ENCODE measurements around the gene CNPY3.
"Not testable (repeated sequence)": the region's sequence is repeated elsewhere in the genome, so short reads cannot be mapped to it uniquely, and the experiment has no call there.

Gene CNPY3

GRCh38 chr6:42901538-42901957, 27.7 kb upstream of the CNPY3 start:
- no peak overlapping the region for H3K27ac ChIP-seq (ENCODE audit: low read depth, low read length, poor library complexity, severe bottlenecking)
- H3K79me2 ChIP-seq (ENCODE audit: insufficient read depth, low read length), result no peaks in the 10 kb centered on the region
- no peak overlapping the region for H2AFZ ChIP-seq (ENCODE audit: low read length)
- H3K36me3 ChIP-seq (ENCODE audit: insufficient read depth, low read length), result no peaks in the 10 kb centered on the region
- H3K4me1 ChIP-seq (ENCODE audit: insufficient read depth, low read length, severe bottlenecking), result peaks cover 21% of the 10 kb centered on the region
- H3F3A ChIP-seq (ENCODE audit: insufficient read depth, low read length), result no peaks in the 10 kb centered on the region
- H3K9me3 ChIP-seq (ENCODE audit: low read length), result no peaks in the 10 kb centered on the region
- no peak overlapping the region for H3K4me2 ChIP-seq (ENCODE audit: low read length)
- no peaks in the 10 kb centered on the region for H4K20me1 ChIP-seq (ENCODE audit: insufficient read depth, low read length)
- no peak overlapping the region for H3K4me3 ChIP-seq (ENCODE audit: low read depth, low read length, poor library complexity, severe bottlenecking)
- H3K27me3 ChIP-seq (ENCODE audit: insufficient read depth, low read length), result no peaks in the 10 kb centered on the region
- H3K9ac ChIP-seq (ENCODE audit: low read length), result no peak overlapping the region
- no peak for TF ChIP-seq EZH2 (IDR thresholded peaks at IDR 0.05; ENCODE audit: borderline replicate concordance, low read length)
- peak; percentile 87 for TF ChIP-seq CTCF (IDR thresholded peaks at IDR 0.05; ENCODE audit: low read length)
- H3K9me2 ChIP-seq (ENCODE audit: low read depth, low read length), result no peaks in the 10 kb centered on the region

GRCh38 chr6:42902429-42903263, 26.6 kb upstream of the CNPY3 start:
- H3K9ac ChIP-seq (ENCODE audit: low read length); H3K36me3 ChIP-seq (ENCODE audit: insufficient read depth, low read length); H4K20me1 ChIP-seq (ENCODE audit: insufficient read depth, low read length); H3K4me3 ChIP-seq (ENCODE audit: low read depth, low read length, poor library complexity, severe bottlenecking); H3K9me2 ChIP-seq (ENCODE audit: low read depth, low read length); H3F3A ChIP-seq (ENCODE audit: insufficient read depth, low read length); H3K9me3 ChIP-seq (ENCODE audit: low read length); H3K27ac ChIP-seq (ENCODE audit: low read depth, low read length, poor library complexity, severe bottlenecking); H3K79me2 ChIP-seq (ENCODE audit: insufficient read depth, low read length); H2AFZ ChIP-seq (ENCODE audit: low read length); H3K27me3 ChIP-seq (ENCODE audit: insufficient read depth, low read length): not testable (repeated sequence)
- Histone ChIP-seq H3K4me2 (ENCODE audit: low read length) (0 out of 2 replicates have a peak overlapping the region, but pooled peaks have one; percentile 7), H3K4me1 (ENCODE audit: insufficient read depth, low read length, severe bottlenecking) (peaks cover 21% of the 10 kb centered on the region)

GRCh38 chr6:42904467-42904866, 24.8 kb upstream of the CNPY3 start:
- Histone ChIP-seq H3K4me3 (ENCODE audit: low read depth, low read length, poor library complexity, severe bottlenecking) (no peak overlapping the region), H3K9ac (ENCODE audit: low read length) (no peak overlapping the region), H3K36me3 (ENCODE audit: insufficient read depth, low read length) (no peaks in the 10 kb centered on the region), H4K20me1 (ENCODE audit: insufficient read depth, low read length) (no peaks in the 10 kb centered on the region), H3K9me2 (ENCODE audit: low read depth, low read length) (no peaks in the 10 kb centered on the region), H3K4me1 (ENCODE audit: insufficient read depth, low read length, severe bottlenecking) (peaks cover 21% of the 10 kb centered on the region), H3K4me2 (ENCODE audit: low read length) (no peak overlapping the region), H3K9me3 (ENCODE audit: low read length) (no peaks in the 10 kb centered on the region), H3K27me3 (ENCODE audit: insufficient read depth, low read length) (no peaks in the 10 kb centered on the region), H3K79me2 (ENCODE audit: insufficient read depth, low read length) (no peaks in the 10 kb centered on the region), H2AFZ (ENCODE audit: low read length) (no peak overlapping the region), H3F3A (ENCODE audit: insufficient read depth, low read length) (no peaks in the 10 kb centered on the region), H3K27ac (ENCODE audit: low read depth, low read length, poor library complexity, severe bottlenecking) (no peak overlapping the region)
- no peak for TF ChIP-seq EZH2 (IDR thresholded peaks at IDR 0.05; ENCODE audit: borderline replicate concordance, low read length)
- TF ChIP-seq CTCF (IDR thresholded peaks at IDR 0.05; ENCODE audit: low read length), result no peak

- H3K9ac ChIP-seq (ENCODE audit: low read length), result no peak overlapping the region
- H3K27ac ChIP-seq (ENCODE audit: low read depth, low read length, poor library complexity, severe bottlenecking), result no peak overlapping the region
- H4K20me1 ChIP-seq (ENCODE audit: insufficient read depth, low read length), result no peaks in the 10 kb centered on the region
- no peak overlapping the region for H3K4me2 ChIP-seq (ENCODE audit: low read length)
- H3K36me3 ChIP-seq (ENCODE audit: insufficient read depth, low read length), result no peaks in the 10 kb centered on the region
- TF ChIP-seq CTCF (IDR thresholded peaks at IDR 0.05; ENCODE audit: low read length), result no peak
- TF ChIP-seq EZH2 (IDR thresholded peaks at IDR 0.05; ENCODE audit: borderline replicate concordance, low read length), result no peak
- H3F3A ChIP-seq (ENCODE audit: insufficient read depth, low read length), result no peaks in the 10 kb centered on the region
- peaks cover 9% of the 10 kb centered on the region for H3K4me1 ChIP-seq (ENCODE audit: insufficient read depth, low read length, severe bottlenecking)
- no peaks in the 10 kb centered on the region for H3K9me2 ChIP-seq (ENCODE audit: low read depth, low read length)
- no peak overlapping the region for H2AFZ ChIP-seq (ENCODE audit: low read length)
- no peaks in the 10 kb centered on the region for H3K9me3 ChIP-seq (ENCODE audit: low read length)
- H3K4me3 ChIP-seq (ENCODE audit: low read depth, low read length, poor library complexity, severe bottlenecking), result no peak overlapping the region
- no peaks in the 10 kb centered on the region for H3K27me3 ChIP-seq (ENCODE audit: insufficient read depth, low read length)
- H3K79me2 ChIP-seq (ENCODE audit: insufficient read depth, low read length), result no peaks in the 10 kb centered on the region
Observed at GRCh38 chr6:42907336-42907735, 21.9 kb upstream of the CNPY3 start.
